GM18858 (cell line): Measurements from ENCODE around the gene VDAC2.
A peak's percentile ranks its signal among the peaks of the same experiment; 100 is the strongest.
"Not testable (repeated sequence)": the region's sequence is repeated elsewhere in the genome, so short reads cannot be mapped to it uniquely, and the experiment has no call there.

ENCODE experiments used
- ATAC-seq: cut with Tn5 transposase; IDR thresholded peaks from one replicate; pipeline ENCODE4 v1.9.1; 2021; ENCODE audit not compliant: unreplicated experiment

VDAC2 gene

GRCh38 chr10:75210282-75211006 is at the start of gene VDAC2:
VDAC2 (plus strand) TSS chr10:75210796; CDS start chr10:75211159, 363 bp downstream.
- ATAC-seq, result peak; percentile 53

GRCh38 chr10:75165684-75166622 is 44.6 kb upstream of the VDAC2 start:
- peak; percentile 78 for ATAC-seq

GRCh38 chr10:75166623-75166972 is 44.0 kb upstream of the VDAC2 start:
- peak; percentile 24 for ATAC-seq

- ATAC-seq, result no peak
Observed at GRCh38 chr10:75168275-75168674, 42.3 kb upstream of the VDAC2 start.

GRCh38 chr10:75170215-75170614 is 40.4 kb upstream of the VDAC2 start:
- ATAC-seq, result no peak

- no peak for ATAC-seq
Observed at GRCh38 chr10:75175046-75175445, 35.5 kb upstream of the VDAC2 start.

- no peak for ATAC-seq
Observed at GRCh38 chr10:75176046-75176445, 34.5 kb upstream of the VDAC2 start.

DNA sequence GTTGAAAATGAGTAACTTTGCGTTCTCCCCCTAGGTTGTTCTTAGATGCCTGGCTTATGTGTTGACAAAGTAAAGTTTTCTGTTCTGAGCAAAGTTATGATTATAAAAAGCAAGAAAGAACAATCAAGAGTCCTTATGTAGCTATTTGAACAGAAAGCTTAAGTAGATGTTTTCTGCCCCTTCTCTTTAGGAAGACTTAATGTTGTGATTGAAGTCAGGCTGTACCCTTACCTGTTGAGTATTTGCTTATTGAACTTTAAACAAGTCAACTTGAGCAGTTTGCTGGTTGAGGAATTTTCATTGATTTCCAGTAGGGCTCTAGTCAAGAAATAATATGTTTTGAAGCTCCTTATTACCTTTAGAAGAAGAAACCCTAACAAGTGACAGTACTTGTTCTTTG is 33.9 kb upstream of the VDAC2 start:
- no peak for ATAC-seq

DNA sequence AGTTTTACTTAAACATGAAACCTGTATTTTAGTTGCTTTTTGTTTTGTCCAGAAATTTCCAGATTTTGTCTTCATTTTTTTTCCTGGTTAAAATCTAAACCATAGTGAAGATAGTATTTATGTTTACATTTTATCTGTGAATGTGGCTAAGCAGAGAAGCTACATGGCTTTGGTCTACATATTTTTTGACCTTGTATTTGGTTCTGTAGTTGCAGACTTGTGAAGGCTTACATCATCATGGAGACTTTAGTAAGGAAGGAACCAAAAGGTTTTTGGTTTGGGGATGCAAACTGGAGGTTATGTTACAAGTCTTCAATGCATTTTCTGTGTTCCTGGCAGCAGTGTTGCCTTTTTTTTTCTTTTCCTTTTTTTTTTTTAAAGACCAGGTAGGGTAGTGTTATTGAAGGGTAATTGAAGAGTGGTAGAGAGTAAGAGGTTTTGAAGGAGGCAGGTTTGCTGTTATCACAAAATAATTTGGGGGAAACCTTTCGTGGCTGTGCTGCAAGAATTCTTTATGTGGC is 30.9 kb upstream of the VDAC2 start:
- no peak for ATAC-seq

DNA sequence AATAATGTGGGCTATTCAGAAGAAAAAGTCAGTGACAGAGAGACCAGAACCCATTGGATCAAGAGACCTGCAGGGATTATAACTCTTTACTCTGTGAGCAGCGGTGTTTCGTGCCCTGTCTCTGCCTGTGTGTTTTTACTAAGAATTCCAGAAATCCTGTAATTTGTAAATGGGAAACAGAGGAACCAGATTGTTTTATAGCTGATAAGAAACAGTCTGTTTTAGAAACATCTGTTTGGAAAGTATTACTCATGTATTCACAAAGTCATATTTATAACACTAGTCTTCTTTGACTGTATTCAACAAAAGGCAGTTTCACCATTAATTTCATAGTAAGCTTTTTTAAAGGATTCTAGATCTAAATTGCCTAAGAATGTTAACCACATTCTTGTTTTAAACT is 30.0 kb upstream of the VDAC2 start:
- ATAC-seq, result no peak

DNA sequence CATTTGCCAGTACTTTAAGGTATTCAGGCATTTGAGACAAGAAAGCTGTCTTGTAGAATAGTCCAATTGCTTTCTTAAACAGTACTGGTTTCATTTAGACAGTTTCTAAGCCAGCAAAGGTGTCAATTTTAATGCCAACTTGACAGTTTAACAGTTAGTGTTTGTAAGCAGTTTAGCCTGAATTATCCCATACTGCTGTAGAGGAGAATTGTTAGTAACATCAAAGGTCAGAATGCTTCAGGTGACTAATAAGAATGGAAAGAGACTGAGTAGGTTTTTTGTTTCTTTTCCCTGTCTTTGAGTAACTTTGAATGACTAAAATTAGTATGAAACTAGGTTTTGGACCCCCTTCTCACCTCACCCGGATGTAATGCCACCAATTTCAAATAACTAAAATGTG is 29.5 kb upstream of the VDAC2 start:
- no peak for ATAC-seq

- no peak for ATAC-seq
Observed at GRCh38 chr10:75186310-75186709, 24.3 kb upstream of the VDAC2 start.

GRCh38 chr10:75187961-75188426 is 22.6 kb upstream of the VDAC2 start:
- no peak for ATAC-seq

GRCh38 chr10:75188522-75188921 is 22.1 kb upstream of the VDAC2 start:
- not testable (repeated sequence) for ATAC-seq

DNA sequence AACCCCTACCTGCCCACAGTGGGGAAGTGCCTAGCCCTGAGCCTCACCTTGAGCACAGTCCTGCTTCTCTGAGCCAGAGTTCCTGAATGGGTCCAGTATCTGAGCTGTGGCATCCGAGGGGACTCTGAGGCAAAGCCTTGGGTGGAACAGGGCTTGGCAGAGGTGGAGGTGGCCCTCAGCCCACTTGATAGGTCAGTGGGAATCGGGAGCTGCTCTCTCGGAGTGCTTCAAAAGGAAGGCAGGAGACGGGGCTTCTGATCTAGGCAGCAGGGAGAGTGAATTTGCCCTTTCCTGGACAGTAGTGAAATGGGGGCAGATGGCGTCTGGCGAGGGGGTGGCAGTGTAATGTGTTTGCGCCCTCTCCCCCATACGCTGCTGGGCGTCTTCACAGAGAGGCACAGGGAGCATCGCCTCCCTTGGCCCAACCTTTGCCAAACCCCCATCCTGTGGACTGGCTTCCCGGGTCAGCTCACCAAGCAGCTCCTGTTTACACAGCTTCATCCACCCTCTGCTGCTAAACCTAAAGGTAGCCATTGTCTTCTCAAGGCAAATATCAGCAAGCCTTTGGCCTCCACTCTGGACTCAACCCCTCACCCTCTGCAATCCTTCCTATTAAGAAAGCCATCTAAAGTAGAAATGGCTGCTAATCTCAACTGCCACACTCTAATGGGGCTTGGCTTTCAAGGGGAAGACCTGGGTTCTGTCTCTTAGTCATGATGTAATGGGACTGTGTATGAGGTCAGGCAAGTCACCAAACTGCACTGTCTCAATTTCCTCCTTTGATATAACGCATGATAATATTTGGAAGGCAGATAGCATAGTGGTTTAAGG is 21.1 kb upstream of the VDAC2 start:
- ATAC-seq, result no peak

- ATAC-seq, result no peak
Observed at GRCh38 chr10:75191821-75192568, 18.6 kb upstream of the VDAC2 start.

GRCh38 chr10:75194625-75195024 is 16.0 kb upstream of the VDAC2 start:
- ATAC-seq, result not testable (repeated sequence)

DNA sequence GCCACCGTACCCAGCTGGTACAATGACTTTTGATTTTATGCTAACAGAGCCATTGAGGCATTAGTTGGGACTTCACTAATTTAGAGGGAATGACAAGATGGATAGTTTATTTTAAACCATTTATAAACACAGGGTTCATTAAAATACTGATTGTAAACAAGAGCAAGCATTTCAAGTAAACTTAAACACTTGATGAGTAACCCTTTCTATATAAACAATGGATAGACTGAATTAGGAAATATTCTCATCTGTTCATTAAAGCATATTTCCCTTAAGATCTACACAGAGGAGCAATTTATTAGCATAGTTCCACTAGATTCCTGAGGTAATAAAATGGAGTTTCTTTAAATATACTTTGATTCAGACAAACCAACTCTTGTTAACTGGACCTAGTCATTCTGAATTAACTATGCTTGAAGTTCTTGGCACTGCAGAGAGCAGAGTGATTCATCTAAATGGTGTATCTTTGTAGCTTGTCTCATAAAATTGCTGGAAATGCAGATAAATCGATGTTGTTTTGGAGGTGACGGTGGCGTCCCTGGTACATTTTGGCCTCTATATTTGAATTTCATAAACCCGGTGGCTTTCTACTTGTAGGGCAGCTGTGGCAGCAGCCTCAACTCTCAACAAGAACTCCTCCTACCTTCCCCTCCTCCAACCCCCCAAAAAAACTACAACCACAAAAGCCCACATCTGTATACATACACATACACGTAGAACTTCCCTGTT is 15.4 kb upstream of the VDAC2 start:
- no peak for ATAC-seq

DNA sequence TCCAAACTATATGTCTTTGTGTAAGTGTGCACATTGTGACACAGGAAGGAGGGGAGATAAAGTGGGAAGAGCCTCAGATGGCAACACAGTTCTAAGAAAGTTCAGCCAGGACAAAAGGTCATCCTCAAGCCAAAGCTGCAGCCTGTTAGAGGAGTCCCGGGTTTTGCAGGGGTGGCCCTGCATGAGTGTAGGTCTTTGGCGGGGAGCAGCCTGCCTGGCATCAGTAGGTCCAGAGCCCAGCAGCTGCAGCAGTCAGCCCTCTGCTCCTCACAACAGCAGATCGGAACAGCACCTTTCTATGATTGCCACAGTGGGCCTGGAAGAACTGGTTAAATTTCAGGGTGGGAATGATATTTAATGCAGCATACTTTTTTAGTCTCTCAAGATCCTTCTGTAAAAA is 13.5 kb upstream of the VDAC2 start:
- no peak for ATAC-seq

DNA sequence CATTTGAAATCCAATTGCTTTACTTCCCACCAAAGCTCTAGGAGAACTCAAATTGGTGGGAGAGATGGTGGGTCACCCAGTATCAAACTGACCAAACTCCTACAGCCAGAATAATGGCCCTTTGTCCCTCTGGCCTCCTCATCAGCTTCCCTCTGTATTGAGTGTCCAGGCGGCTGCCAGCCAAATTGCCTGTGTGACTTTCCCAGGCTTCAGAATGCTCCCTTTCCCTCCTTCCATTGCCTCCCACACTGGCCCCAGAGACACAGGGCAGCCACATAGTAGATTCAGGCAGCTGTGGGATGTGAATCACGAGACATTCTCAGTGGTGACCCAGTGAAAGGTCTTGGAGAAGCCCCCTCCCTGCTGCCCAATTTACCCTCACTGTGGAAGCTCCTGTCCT is 12.7 kb upstream of the VDAC2 start:
- no peak for ATAC-seq
